B cell (primary cell): ENCODE data around the gene MLLT6. TPM values are rescaled to one million over a fixed set of nuclear protein-coding genes. Genes with fewer than 3 reads are reported as not detected.

ENCODE experiments used
- ATAC-seq: fragments of 200-7000 bp; cut with Tn5 transposase; one replicate; pipeline ENCODE4 v1.10.0; 2021; ENCODE audit warnings: low read depth, mild to moderate bottlenecking, moderate number of reproducible peaks, moderate library complexity
- CTCF ChIA-PET: fragments of 350-600 bp; sonication (Branson Sonifier 250); formaldehyde crosslinking; loops from one replicate; lab custom pipeline; 2021; ENCODE audit warnings: antibody characterized with exemption, inconsistent platforms; lab: Charles Lee
- POLR2A ChIA-PET: fragments of 350-600 bp; sonication (Branson Sonifier 250); formaldehyde crosslinking; loops from one replicate; lab custom pipeline; 2021; ENCODE audit warnings: antibody characterized with exemption; lab: Charles Lee
- DNase-seq: peaks from one replicate; pipeline ENCODE4 v3.0.0; 2013
- H2AFZ ChIP-seq: 2 replicates; pipeline ENCODE4 v1.6.1; 2012; ENCODE audit warnings: mild to moderate bottlenecking, low read depth, low read length; ENCODE audit not compliant: insufficient read depth, poor library complexity, severe bottlenecking
- H3K27ac ChIP-seq, 2 donors: 1 replicate in 1 of 2; 2 replicates in 1 of 2; pipeline ENCODE4 v1.5.1; 2012 to 2013; ENCODE audit warnings: low read length in 2 of 2, mild to moderate bottlenecking in 2 of 2, moderate library complexity in 1 of 2
- H3K27me3 ChIP-seq, 4 experiments: fragments of 200-600 bp in 1 of 4; sonication (generic) in 1 of 4; replicated peaks in 1 of 4; 1 replicate in 2 of 4; 2 replicates in 2 of 4; pipeline versions ENCODE4 v1.6.1 to v1.7.0; 2013 to 2016; ENCODE audit warnings: low read length in 3 of 4, mild to moderate bottlenecking in 2 of 4, mixed read lengths in 1 of 4, moderate library complexity in 1 of 4; ENCODE audit not compliant: insufficient read depth in 4 of 4, control insufficient read depth in 3 of 4; ENCODE audit errors: control extremely low read depth in 1 of 4
- H3K36me3 ChIP-seq, 2 experiments: replicated peaks in 1 of 2; 1 replicate in 1 of 2; 2 replicates in 1 of 2; pipeline versions ENCODE4 v1.6.1 to v1.7.1; 2013; ENCODE audit warnings: low read length in 1 of 2; ENCODE audit not compliant: insufficient read depth in 2 of 2, control insufficient read depth in 1 of 2; ENCODE audit errors: control extremely low read depth in 1 of 2, extremely low read depth in 1 of 2
- H3K4me1 ChIP-seq, 2 donors: fragments of 200-600 bp in 1 of 2; sonication (generic) in 1 of 2; 1 replicate in 1 of 2; 2 replicates in 1 of 2; pipeline versions ENCODE4 v1.5.1 to v1.6.1; 2013 to 2017; ENCODE audit warnings: low read length in 2 of 2; ENCODE audit not compliant: control insufficient read depth in 2 of 2, insufficient read depth in 2 of 2
- H3K4me2 ChIP-seq: replicated peaks from 2 replicates; pipeline ENCODE3; 2012; ENCODE audit warnings: mild to moderate bottlenecking, low read depth, low read length; ENCODE audit not compliant: poor library complexity, severe bottlenecking
- H3K4me3 ChIP-seq, 5 experiments: fragments of 200-600 bp in 1 of 5; sonication (generic) in 1 of 5; 1 replicate in 3 of 5; 2 replicates in 2 of 5; pipeline versions ENCODE4 v1.5.1 to v1.7.0; 2011 to 2016; ENCODE audit warnings: low read length in 4 of 5, mild to moderate bottlenecking in 4 of 5, low read depth in 2 of 5, control low read depth in 1 of 5, moderate library complexity in 1 of 5; ENCODE audit not compliant: insufficient read depth in 1 of 5; ENCODE audit errors: control extremely low read depth in 1 of 5, extremely low read depth in 1 of 5
- H3K79me2 ChIP-seq: fragments of 200-600 bp; sonication (generic); one replicate; pipeline ENCODE4 v1.6.0; 2016; ENCODE audit warnings: low read length; ENCODE audit not compliant: control insufficient read depth, insufficient read depth
- H3K9ac ChIP-seq: fragments of 200-600 bp; sonication (generic); 2 replicates; pipeline ENCODE4 v1.6.1; 2017; ENCODE audit warnings: mild to moderate bottlenecking, low read length, moderate library complexity
- H3K9me3 ChIP-seq, 3 donors: one replicate each; pipeline versions ENCODE4 v1.6.1 to v1.7.1; 2013; ENCODE audit warnings: low read length in 2 of 3; ENCODE audit not compliant: control insufficient read depth in 2 of 3, insufficient read depth in 1 of 3; ENCODE audit errors: control extremely low read depth in 1 of 3
- H4K20me1 ChIP-seq: 2 replicates; pipeline ENCODE4 v1.6.0; 2012; ENCODE audit warnings: mild to moderate bottlenecking, low read length; ENCODE audit not compliant: insufficient read depth, control insufficient read depth, poor library complexity, severe bottlenecking
- H3K27ac Mint-ChIP-seq: one replicate; pipeline ENCODE4 v1.8.0; 2021; ENCODE audit warnings: mixed read lengths
- H3K27me3 Mint-ChIP-seq: one replicate; pipeline ENCODE4 v1.8.0; 2021; ENCODE audit warnings: mixed read lengths
- H3K4me1 Mint-ChIP-seq: one replicate; pipeline ENCODE4 v1.8.0; 2021; ENCODE audit warnings: mixed read lengths
- H3K4me3 Mint-ChIP-seq: one replicate; pipeline ENCODE4 v1.8.0; 2021; ENCODE audit warnings: mixed read lengths
- H3K9me3 Mint-ChIP-seq: one replicate; pipeline ENCODE4 v1.8.0; 2022; ENCODE audit warnings: mixed read lengths; ENCODE audit not compliant: insufficient read depth
- CTCF ChIP-seq: fragments of 200-600 bp; IDR thresholded peaks from one replicate; pipeline ENCODE4 v1.8.0; 2022; ENCODE audit warnings: antibody characterized with exemption, mild to moderate bottlenecking
- EZH2 ChIP-seq: IDR thresholded peaks from 2 replicates; pipeline ENCODE4 v1.6.1; 2012; ENCODE audit warnings: borderline replicate concordance, low read depth, mild to moderate bottlenecking, moderate library complexity, low read length; ENCODE audit not compliant: insufficient read depth, poor library complexity, severe bottlenecking
- WGBS: methylation state at CpG from one replicate; pipeline ENCODE4 v1.1.5; 2013; ENCODE audit warnings: missing lambda C conversion rate; ENCODE audit not compliant: insufficient coverage; 5-methylcytosine and 5-hydroxymethylcytosine counted together
- intact Hi-C: fragments of 100-400 bp; cut with micrococcal nuclease; formaldehyde crosslinking; loops from one replicate; pipeline ENCODE4 v1.10.0; 2022
- polyA plus RNA-seq: library from polyadenylated mRNA; depleted of rRNA; stranded (reverse); fragments of >200 nt; gene quantifications from 2 replicates; pipeline ENCODE4 v1.2.3, GENCODE V29; 2012
- total RNA-seq, 2 donors: library from RNA; stranded (reverse); fragments of 120-200 nt in 1 of 2; gene quantifications; 1 replicate in 1 of 2; 2 replicates in 1 of 2; pipeline versions ENCODE4 v1.2.3 to v1.2.4, GENCODE V29; 2013 to 2022

Gene MLLT6
- total and polyA plus RNA-seq, 2 donors (not counting 1 experiment from before 2014, with no cell fraction given), result 165 to 288 TPM

GRCh38 chr17:38719289-38719942, 14.3 kb downstream of the MLLT6 start:
- Histone ChIP-seq H3K36me3 (peaks cover 0 to 78% of the 10 kb centered on the region in 2 experiments), H3K79me2 (no peaks in the 10 kb centered on the region), H2AFZ (no peak overlapping the region), H4K20me1 (peaks cover 21% of the 10 kb centered on the region), H3K9ac (no peak overlapping the region), H3K9me3 (no peaks in the 10 kb centered on the region), H3K27me3 (no peaks in the 10 kb centered on the region), H3K27ac (no peak overlapping the region), H3K4me1 (peaks cover 0 to 5% of the 10 kb centered on the region in 2 donors), H3K4me3 (no peak overlapping the region), H3K4me2 (no peak overlapping the region)
- ChIA-PET CTCF (interaction anchor here (1.2 to 2.6 kb wide), 3 partner anchors 9 to 16 kb away, joined by 3 to 11 read pairs (median 4); partner anchors contain the start of gene CISD3), POLR2A (interaction anchor here (0.6 kb wide), 1 partner anchor 10 kb away, joined by 3 read pairs; no protein-coding TSS in a partner anchor)
- Mint-ChIP-seq H3K4me1 (peaks cover 14% of the 10 kb centered on the region), H3K4me3 (no peak overlapping the region), H3K27me3 (no peaks in the 10 kb centered on the region), H3K27ac (no peak overlapping the region), H3K9me3 (no peaks in the 10 kb centered on the region)
- intact Hi-C loops, result no loop called here
- DNase-seq (no peak), ATAC-seq (no peak)
- WGBS, result 98% methylated on average over 26 of the region's 29 CpGs
- no peak for TF ChIP-seq EZH2
- no peak for TF ChIP-seq CTCF
